Activated naive CD8-positive, alpha-beta T cell treated with anti-CD3 and anti-CD28 coated beads, Interleukin-2, amount 50 U/mL, for 24 hours (primary cell): ENCODE results near the gene SMOC2.

Source experiments
- ATAC-seq: fragments of 150-1000 bp; cut with Tn5 transposase; one replicate; pipeline ENCODE4 v1.10.0; 2021
- DNase-seq: peaks from one replicate; pipeline ENCODE4 v3.0.0; 2021
- H3K27ac Mint-ChIP-seq: one replicate; pipeline ENCODE4 v1.8.0; 2021; ENCODE audit warnings: mild to moderate bottlenecking, mixed read lengths
- H3K27me3 Mint-ChIP-seq: one replicate; pipeline ENCODE4 v1.8.0; 2021; ENCODE audit warnings: mixed read lengths
- H3K36me3 Mint-ChIP-seq: one replicate; pipeline ENCODE4 v1.8.0; 2021; ENCODE audit warnings: low read depth, mixed read lengths
- H3K4me1 Mint-ChIP-seq: one replicate; pipeline ENCODE4 v1.8.0; 2021; ENCODE audit warnings: mixed read lengths
- H3K4me3 Mint-ChIP-seq: one replicate; pipeline ENCODE4 v1.8.0; 2021; ENCODE audit warnings: mild to moderate bottlenecking, moderate library complexity, mixed read lengths
- H3K9me3 Mint-ChIP-seq: one replicate; pipeline ENCODE4 v1.8.0; 2021; ENCODE audit warnings: mixed read lengths

SMOC2 gene

DNA sequence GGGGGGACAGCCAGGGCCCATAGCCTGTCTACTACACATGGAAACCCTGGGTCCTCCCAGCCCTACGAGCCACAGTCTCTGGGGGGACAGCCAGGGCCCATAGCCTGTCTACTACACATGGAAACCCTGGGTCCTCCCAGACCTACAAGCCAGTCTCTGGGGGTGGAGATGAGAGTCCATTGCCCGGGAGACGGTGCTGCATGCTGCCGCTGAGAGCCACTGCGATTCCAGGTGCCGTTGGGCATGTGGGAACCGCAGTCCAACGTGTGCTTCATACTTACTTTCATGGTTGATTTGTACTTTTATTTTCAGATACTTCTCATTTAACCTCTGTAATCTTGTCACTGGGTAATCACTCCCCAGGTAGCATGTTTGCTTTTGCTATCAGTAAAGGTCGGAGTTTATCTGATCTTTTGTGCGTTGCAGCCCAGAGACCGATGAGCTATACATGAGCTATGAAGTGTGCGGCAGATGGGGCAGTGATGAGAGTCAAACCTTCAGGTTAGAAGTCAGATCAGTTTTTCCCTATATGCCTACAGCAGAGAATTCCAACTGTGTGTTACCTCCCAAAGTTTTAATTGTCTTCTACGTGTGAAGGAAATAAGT, 58.2 kb downstream of the SMOC2 start:
- H3K4me3 Mint-ChIP-seq: no peak overlapping the region
- ATAC-seq: no peak
- no peak overlapping the region for H3K27ac Mint-ChIP-seq
- no peaks in the 10 kb centered on the region for H3K9me3 Mint-ChIP-seq
- no peaks in the 10 kb centered on the region for H3K27me3 Mint-ChIP-seq
- H3K36me3 Mint-ChIP-seq: no peaks in the 10 kb centered on the region
- no peak for DNase-seq
- H3K4me1 Mint-ChIP-seq: no peaks in the 10 kb centered on the region

DNA sequence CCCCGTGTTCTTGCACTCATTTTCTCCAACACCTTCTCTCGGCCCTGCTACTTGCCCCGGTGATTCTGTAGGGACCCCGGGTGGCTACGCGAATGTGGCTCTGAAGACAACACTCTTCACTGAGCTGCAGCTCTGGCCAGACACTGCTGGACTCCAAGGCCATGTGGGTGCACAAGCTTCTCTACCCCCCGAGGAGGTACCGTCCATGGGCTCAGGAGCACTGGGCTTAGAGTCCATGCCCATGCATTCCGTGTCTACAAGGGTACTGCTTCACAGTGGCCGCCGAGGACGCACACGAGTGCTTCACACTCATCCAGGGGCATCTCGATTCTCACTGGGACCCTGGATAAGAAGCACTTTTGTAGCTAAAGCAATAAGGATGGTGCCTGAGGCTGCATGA, 59.5 kb downstream of the SMOC2 start:
- no peaks in the 10 kb centered on the region for H3K4me1 Mint-ChIP-seq
- DNase-seq: no peak
- H3K36me3 Mint-ChIP-seq: no peaks in the 10 kb centered on the region
- no peaks in the 10 kb centered on the region for H3K9me3 Mint-ChIP-seq
- H3K27me3 Mint-ChIP-seq: no peaks in the 10 kb centered on the region
- no peak overlapping the region for H3K4me3 Mint-ChIP-seq
- ATAC-seq: no peak
- no peak overlapping the region for H3K27ac Mint-ChIP-seq

DNA sequence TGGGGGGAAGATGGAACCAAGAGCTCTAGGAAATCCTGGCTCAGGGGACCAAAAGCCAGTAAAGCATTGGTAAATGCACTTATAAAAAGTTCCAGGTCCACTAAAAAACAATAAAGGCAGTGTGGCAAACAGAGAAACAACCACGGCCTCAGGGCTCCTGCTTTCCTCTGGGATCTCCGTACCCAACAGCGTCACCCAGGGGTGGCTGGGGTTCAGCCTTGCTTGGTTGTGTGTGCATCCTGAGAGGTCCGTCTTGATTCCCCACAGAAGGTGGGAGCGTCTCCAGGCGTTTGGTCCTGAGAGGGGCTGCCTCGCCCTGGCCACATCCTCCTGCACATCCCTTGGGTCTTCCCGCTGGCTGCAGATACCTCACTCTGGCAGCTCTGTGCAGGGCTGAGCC, 60.6 kb downstream of the SMOC2 start:
- Mint-ChIP-seq H3K9me3 (no peaks in the 10 kb centered on the region), H3K27me3 (no peaks in the 10 kb centered on the region), H3K4me1 (no peaks in the 10 kb centered on the region), H3K4me3 (no peak overlapping the region), H3K36me3 (no peaks in the 10 kb centered on the region), H3K27ac (no peak overlapping the region)
- DNase-seq (no peak), ATAC-seq (no peak)

DNA sequence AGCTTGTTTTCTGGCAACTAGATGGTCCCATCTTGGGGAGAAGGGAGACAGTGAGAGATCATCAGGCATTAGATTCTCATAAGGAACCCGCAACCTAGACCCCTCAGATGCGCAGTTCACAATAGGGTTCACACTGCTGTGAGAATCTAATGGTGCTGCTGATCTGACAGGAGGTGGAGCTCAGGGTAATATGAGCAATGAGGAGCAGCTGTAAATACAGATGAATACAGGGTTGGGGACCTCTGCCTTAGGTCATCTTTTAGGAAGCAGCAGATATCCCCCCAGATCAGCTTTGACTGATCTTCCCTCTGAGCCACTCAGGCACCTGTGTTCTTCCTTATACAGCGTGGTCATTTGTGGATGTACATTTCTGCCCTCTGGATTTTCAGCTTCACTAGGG, 63.4 kb downstream of the SMOC2 start:
- Mint-ChIP-seq H3K4me3 (no peak overlapping the region), H3K27me3 (no peaks in the 10 kb centered on the region), H3K27ac (no peak overlapping the region), H3K9me3 (no peaks in the 10 kb centered on the region), H3K4me1 (no peaks in the 10 kb centered on the region), H3K36me3 (no peaks in the 10 kb centered on the region)
- DNase-seq (no peak), ATAC-seq (no peak)

DNA sequence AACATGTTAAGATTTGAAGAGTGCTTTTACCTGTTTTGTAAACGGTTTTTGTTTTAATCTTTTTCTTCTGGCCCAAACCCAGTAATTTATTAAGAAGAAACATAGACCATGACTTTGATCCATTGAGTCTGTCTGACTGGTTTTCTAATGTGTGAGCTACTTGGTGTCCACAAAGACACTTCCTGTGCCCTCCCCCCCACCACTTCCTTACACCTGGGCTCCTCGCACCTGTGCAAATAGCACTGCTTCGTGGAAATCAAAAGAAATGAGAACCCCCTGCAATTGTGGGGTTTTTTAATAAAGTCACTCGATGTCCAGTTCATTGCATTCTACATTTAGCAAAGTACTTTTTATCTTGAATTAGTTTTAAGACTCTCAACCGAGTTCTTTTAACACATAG, 65.5 kb downstream of the SMOC2 start:
- no peaks in the 10 kb centered on the region for H3K4me1 Mint-ChIP-seq
- H3K27me3 Mint-ChIP-seq: peaks cover 5% of the 10 kb centered on the region
- no peaks in the 10 kb centered on the region for H3K9me3 Mint-ChIP-seq
- no peak overlapping the region for H3K4me3 Mint-ChIP-seq
- no peak overlapping the region for H3K27ac Mint-ChIP-seq
- H3K36me3 Mint-ChIP-seq: no peaks in the 10 kb centered on the region
- no peak for ATAC-seq
- no peak for DNase-seq

DNA sequence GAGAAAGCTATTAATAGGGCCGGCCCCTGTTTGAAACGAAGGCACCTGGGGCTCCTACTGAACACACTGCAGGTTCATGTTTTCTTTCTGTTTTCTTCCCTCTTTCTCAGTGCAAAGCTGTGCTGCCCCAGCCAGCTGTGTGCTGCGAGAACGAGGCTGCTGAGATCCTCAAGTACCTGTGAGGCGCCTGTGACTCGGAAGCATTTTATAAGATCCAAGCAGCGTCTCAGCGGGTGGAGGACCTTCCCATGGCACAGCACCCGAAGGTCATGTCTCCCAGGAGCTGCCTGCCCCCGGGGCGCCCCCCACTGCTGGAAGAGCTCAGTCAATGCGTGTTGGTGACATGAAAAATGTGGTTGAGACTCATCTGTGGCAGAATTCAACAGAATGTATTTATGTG, 66.3 kb downstream of the SMOC2 start:
- no peaks in the 10 kb centered on the region for H3K9me3 Mint-ChIP-seq
- H3K4me3 Mint-ChIP-seq: no peak overlapping the region
- no peaks in the 10 kb centered on the region for H3K4me1 Mint-ChIP-seq
- H3K27me3 Mint-ChIP-seq: peaks cover 5% of the 10 kb centered on the region
- no peak overlapping the region for H3K27ac Mint-ChIP-seq
- no peaks in the 10 kb centered on the region for H3K36me3 Mint-ChIP-seq
- no peak for ATAC-seq
- no peak for DNase-seq

DNA sequence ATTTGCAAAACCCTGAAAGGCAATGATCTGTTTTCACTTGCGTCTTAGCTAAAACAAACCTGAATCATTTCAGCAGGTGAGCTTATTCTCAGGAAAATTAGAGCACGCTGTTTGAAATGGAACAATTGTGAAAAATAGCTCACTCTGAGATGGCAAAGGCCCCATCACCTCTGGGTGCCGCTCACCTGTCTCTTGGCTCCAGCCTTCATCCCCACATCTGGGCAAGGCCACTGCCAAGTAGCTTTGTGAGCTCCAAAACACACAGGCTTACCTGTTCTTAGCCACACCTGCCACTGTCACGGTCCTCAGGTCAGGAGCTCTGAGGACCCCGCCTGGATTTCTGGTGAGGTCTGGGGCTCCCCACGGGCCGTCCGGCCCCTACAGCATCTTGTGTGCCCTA, 66.7 kb downstream of the SMOC2 start:
- ATAC-seq: no peak
- no peak for DNase-seq
- Mint-ChIP-seq H3K27me3 (peaks cover 5% of the 10 kb centered on the region), H3K4me3 (no peak overlapping the region), H3K27ac (no peak overlapping the region), H3K9me3 (no peaks in the 10 kb centered on the region), H3K4me1 (no peaks in the 10 kb centered on the region), H3K36me3 (no peaks in the 10 kb centered on the region)

DNA sequence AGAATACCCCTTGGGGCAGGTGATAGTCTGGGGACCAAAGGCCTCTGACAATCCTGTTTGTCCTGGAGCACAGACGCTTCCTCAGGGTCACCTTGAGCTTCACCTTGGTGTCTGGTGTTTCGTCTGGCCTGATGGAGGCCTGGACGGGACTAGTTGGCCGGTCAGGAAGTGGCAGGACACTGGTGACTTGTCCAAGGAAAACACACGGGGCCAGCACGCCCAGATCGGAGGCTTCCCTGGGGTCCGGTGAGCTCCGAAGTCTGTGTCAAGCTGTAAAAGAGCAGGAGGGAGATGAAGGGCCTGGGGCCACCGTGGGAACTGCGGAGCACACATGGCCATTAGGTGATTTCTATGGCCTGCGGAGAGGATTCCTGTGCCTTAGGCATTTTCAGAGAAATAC, 67.9 kb downstream of the SMOC2 start:
- Mint-ChIP-seq H3K9me3 (no peaks in the 10 kb centered on the region), H3K27me3 (peaks cover 8% of the 10 kb centered on the region), H3K4me1 (no peaks in the 10 kb centered on the region), H3K36me3 (no peaks in the 10 kb centered on the region), H3K27ac (no peak overlapping the region), H3K4me3 (no peak overlapping the region)
- no peak for ATAC-seq
- DNase-seq: no peak

DNA sequence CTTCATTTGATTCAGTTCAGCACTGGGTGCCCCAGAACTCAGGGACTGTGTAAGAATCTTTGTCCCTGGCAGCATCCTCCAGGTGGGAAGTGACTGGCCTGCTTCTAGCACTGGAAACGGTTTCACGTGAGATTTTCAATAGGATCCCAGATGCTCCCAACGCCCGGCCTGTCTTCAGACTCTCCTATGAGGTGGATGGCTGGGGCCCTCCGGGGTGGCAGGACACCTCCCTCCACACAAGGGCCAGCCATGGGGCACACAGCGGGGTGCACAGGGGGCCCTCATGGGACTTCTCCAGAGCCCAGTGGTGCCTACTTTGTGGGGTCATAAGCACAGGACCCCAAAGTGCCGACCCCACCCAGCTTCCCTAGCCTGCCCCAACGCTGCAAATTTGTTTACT, 72.8 kb downstream of the SMOC2 start:
- no peaks in the 10 kb centered on the region for H3K4me1 Mint-ChIP-seq

DNA sequence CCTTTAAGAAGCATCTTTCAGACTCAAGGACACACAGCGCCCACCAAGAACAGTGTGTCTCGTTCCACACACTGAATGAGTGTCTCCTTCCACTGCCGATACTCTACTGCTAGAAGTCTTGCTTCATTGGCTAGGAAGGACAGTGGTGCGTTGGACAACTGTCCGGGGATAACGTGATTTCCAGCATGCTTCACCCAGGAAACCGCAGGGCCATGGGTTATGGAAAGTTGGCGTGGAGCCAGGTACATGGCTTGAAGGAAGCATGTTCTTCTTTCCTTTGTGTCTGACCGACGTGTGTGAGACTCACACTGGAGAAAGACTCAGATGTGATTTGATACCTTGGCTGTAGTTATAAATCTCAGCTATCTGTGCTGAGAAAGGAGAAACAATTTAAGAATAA, 73.2 kb downstream of the SMOC2 start:
- H3K9me3 Mint-ChIP-seq: no peaks in the 10 kb centered on the region
- H3K4me3 Mint-ChIP-seq: no peak overlapping the region
- H3K27me3 Mint-ChIP-seq: peaks cover 8% of the 10 kb centered on the region
- ATAC-seq (no peak), DNase-seq (no peak)
- no peaks in the 10 kb centered on the region for H3K36me3 Mint-ChIP-seq
- no peak overlapping the region for H3K27ac Mint-ChIP-seq
- H3K4me1 Mint-ChIP-seq: no peaks in the 10 kb centered on the region

More for the DNA sequence above, 72.8 kb downstream of the SMOC2 start:
- DNase-seq: no peak
- no peaks in the 10 kb centered on the region for H3K9me3 Mint-ChIP-seq
- no peak overlapping the region for H3K4me3 Mint-ChIP-seq
- peaks cover 8% of the 10 kb centered on the region for H3K27me3 Mint-ChIP-seq
- no peak overlapping the region for H3K27ac Mint-ChIP-seq
- no peaks in the 10 kb centered on the region for H3K36me3 Mint-ChIP-seq
- ATAC-seq: no peak

DNA sequence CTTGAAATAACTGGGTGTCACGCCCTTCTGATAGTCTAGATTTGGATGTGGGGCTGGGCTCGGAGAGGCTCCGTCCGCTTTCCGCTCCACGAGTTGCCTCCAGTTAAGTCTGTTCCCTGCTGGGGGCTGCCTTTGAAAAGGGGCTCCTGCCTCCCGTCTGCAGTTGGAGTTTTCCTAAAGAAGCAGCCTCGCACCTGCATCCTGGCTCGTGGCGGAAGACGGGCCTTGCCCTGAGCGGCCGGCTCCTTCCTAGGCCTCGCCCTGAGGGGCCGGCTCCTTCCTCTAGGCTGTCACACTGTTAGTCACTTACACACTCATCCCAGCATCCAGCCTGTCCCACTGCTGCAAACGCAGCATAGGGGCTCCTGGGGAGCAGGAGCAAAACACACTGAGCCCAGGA, 74.4 kb downstream of the SMOC2 start:
- ATAC-seq: no peak
- Mint-ChIP-seq H3K4me3 (no peak overlapping the region), H3K36me3 (no peaks in the 10 kb centered on the region), H3K9me3 (no peaks in the 10 kb centered on the region), H3K4me1 (no peaks in the 10 kb centered on the region), H3K27ac (no peak overlapping the region), H3K27me3 (peaks cover 5% of the 10 kb centered on the region)
- DNase-seq: no peak

DNA sequence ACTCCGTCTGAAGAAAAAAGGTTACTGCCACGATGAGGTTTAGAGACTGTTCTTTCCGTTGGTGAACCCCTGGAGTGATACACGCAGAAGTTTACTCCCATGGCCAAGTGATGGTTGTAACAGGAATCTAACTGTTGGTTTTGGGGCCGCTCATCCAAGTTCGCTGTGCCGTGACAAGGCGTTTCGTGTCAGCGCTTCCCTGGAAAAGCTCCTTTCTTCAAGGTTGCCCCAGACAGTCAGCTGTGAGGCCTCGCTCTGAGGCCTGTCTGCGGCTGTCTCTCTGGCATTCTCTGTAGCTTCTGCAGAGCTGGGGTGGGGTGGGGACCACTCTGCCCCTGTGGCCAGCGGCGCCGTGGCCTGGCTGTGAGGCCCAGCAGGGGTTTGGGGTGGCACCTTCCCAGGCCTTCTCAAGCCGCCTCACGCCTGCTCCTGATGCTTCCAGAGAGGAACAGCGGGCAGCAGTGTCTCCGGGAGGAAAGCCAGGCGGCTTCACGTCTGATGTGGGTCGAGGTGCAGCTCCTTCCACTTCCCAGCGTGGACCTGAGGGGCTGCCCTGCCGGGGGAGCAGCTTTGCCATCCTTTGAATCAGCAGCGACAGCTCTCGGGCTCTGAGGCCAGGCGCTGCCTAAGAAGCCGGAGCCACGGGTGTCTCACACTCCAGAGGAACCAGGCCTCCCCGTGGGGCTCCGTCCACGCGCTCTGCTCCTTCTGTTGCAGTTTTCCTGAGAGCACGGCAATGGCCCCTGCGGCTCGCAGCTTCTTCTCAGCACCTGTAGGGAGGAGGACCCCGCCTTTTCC, 76.2 kb downstream of the SMOC2 start:
- DNase-seq (no peak), ATAC-seq (no peak)
- H3K4me3 Mint-ChIP-seq: no peak overlapping the region
- H3K27me3 Mint-ChIP-seq: peaks cover 3% of the 10 kb centered on the region
- no peaks in the 10 kb centered on the region for H3K9me3 Mint-ChIP-seq
- H3K27ac Mint-ChIP-seq: no peak overlapping the region
- H3K36me3 Mint-ChIP-seq: no peaks in the 10 kb centered on the region
- H3K4me1 Mint-ChIP-seq: no peaks in the 10 kb centered on the region

DNA sequence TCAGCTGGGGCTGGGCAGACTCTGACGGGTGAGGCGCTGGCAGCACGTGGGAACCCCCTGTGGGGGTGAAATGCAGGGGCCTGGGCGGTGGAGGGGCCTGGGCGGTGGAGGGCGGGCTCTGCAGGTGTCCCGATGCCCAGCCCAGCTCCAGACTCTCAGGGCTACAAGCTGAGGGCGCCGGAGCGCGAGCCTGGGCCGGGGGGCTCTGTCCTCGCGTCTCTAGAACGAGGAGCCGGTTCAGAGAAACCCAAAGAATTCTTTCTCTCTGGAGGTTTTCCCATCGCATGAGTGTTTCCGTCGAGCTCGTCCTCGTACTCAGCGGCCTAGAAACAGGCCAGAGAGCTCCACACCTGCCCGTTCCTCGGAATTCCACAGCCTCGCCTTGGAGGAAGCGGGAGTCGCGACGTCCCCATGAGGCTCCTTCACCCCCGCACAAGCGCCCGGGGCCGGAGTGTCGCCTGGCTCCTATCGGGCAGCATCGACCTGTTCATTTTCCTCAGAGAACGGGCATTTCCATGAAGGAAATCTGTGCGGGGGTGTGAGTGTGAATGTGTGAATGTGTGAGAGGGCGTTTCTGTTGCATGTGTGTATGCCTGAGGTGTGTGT, 76.9 kb downstream of the SMOC2 start:
- Mint-ChIP-seq H3K9me3 (no peaks in the 10 kb centered on the region), H3K4me1 (no peaks in the 10 kb centered on the region), H3K4me3 (no peak overlapping the region), H3K36me3 (no peaks in the 10 kb centered on the region), H3K27ac (no peak overlapping the region), H3K27me3 (peaks cover 3% of the 10 kb centered on the region)
- ATAC-seq (no peak), DNase-seq (no peak)

DNA sequence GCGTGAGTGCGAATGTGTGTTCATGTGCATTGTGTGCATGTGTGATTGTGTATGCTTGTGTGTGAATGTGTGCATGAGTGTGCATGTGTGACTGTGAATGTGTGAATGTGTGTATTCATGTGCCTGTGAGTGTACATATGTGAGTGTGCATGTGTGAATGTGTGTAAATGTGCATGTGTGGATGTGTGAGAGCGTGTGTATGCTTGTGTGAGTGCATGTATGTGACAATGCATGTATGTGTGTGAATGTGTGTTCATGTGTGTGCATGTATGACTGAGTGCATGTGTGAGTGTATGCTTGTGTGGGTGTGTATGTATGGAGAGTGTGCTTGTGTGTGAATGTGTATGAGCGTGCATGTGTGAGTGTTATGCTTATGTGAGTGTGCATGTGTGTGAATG, 77.4 kb downstream of the SMOC2 start:
- Mint-ChIP-seq H3K9me3 (no peaks in the 10 kb centered on the region), H3K4me1 (no peaks in the 10 kb centered on the region), H3K27ac (no peak overlapping the region), H3K36me3 (no peaks in the 10 kb centered on the region), H3K27me3 (peaks cover under 1% of the 10 kb centered on the region), H3K4me3 (no peak overlapping the region)
- ATAC-seq (no peak), DNase-seq (no peak)

DNA sequence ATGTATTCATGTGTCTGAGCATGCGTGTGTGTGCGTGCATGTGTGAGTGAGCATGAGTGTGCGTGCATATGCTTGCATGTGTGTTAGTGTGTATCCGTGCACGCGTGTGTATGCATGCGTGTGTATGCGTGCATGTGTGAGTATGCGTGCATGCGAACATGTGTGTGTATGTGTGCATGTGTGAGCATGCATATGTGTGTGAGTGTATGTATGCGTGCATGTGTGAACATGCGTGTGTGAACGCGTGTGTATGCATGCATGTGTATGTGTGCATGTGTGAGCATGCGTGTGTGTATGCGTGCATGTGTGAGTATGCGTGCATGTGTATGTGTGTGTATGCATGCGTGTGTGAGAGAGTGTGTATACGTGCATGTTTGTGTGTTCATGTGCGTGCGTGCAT, 77.9 kb downstream of the SMOC2 start:
- ATAC-seq (no peak), DNase-seq (no peak)
- Mint-ChIP-seq H3K27ac (no peak overlapping the region), H3K4me3 (no peak overlapping the region), H3K36me3 (no peaks in the 10 kb centered on the region), H3K27me3 (no peaks in the 10 kb centered on the region), H3K9me3 (no peaks in the 10 kb centered on the region), H3K4me1 (no peaks in the 10 kb centered on the region)
